KBM-7 (cell line): ENCODE measurements around the gene NNMT.
A peak's percentile ranks its signal among the peaks of the same experiment; 100 is the strongest.

Source experiments
- DNase-seq: peaks from one replicate; pipeline ENCODE4 v3.0.0-alpha.2; 2015
- in situ Hi-C: fragments of 300-500 bp; cut with MboI; formaldehyde crosslinking; loops from 2 replicates; pipeline ENCODE4 v1.14.3; 2020; ENCODE audit warnings: low sequenced_read_pairs, low pct_unique_long_range_greater_than_20kb, mixed read lengths

The NNMT gene

DNA sequence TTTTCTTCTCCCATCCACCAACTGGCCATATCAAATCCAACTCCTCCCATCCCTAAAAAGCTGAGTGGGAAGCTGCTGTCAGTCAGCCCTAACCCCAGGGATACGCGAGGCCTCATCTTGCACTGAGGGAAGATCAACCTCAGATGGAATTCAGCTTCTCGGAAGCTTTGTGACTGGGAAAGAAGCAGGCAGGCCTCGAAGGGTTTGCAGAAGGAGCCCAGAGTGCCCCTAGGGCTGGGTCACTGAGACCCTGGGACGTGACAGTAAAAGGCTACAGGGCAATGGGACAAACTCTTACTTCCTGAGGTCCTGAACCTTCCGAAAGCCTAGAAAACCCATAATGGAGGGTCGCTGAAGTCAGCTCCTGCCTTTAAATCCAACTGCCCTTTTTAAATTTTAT lies 34.4 kb upstream of the NNMT start:
- DNase-seq = no peak
- in situ Hi-C loops = no loop called here

DNA sequence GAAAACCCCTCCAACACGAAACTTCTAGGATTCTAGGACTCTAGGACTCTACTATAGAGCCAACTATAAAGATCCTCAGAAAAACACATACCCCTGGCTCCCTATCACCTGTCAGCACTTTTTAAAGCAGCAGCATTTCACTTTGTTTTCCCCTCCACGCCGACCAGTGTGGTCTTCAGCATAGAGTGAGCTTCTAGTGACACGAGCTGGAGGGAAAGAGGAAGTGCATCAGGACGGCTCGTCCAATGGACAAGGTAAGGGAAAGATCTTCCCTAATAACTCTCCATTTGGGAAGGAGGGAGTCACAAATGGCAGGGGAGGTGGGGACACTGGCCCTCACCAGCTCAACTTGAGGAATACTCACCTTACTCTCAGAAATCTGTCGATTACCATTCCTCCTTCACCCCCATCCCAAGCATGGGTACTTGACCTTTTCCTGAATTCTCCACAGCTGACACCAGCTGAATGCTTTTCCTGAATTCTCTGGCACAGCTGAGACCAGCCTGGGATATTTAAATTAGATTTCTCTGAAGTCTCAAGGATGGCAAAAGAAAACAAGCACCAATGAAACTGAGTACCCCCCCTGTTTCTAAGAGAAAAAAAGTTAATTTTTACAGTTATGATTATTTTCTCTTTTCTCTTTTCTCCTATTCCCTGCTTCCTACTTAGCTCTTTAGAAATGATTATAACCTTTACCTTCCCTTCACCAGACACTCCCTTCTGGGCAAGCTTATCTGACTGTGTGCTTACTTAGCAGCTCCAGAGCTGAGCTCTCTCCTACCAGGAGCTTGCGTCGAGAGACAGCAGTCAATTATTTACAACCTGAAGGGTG lies 33.3 kb upstream of the NNMT start:
- peak; percentile 57 for DNase-seq
- in situ Hi-C loops = no loop called here

DNA sequence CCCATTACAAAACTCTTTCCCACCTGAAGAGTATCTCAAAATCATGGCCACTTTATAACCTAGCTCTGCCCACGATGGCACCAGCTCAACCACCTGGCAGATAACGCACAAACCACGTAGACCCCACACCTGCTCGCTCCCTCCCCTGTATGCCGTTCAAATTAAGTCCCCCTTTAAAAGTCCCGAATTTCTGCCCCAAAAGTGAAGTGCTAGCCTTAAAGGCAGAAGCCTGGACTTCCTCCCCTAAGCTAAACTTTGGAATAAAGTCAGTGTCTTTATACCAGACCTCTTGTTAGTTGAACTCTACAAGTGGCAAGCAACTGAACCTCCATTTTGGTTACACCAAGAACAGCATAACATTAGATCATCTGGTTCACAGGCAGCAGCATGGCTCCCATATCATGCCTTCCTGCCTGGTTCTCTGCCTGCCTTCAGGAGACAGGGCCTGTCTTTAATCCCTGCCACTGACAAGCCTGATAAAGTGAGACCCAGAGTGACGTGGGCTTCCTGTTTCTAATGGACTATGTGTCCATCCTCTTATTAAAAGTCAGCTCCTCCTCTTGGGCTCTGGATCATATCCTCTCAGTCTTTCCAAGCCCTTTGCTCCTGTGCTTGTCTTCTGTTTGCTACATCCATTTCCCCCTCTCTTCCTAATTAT lies 32.6 kb upstream of the NNMT start:
- in situ Hi-C loops = no loop called here
- DNase-seq = no peak

- DNase-seq = no peak
- in situ Hi-C loops = no loop called here
These were observed 31.8 kb upstream of the NNMT start for GRCh38 chr11:114264381-114264780.

DNA sequence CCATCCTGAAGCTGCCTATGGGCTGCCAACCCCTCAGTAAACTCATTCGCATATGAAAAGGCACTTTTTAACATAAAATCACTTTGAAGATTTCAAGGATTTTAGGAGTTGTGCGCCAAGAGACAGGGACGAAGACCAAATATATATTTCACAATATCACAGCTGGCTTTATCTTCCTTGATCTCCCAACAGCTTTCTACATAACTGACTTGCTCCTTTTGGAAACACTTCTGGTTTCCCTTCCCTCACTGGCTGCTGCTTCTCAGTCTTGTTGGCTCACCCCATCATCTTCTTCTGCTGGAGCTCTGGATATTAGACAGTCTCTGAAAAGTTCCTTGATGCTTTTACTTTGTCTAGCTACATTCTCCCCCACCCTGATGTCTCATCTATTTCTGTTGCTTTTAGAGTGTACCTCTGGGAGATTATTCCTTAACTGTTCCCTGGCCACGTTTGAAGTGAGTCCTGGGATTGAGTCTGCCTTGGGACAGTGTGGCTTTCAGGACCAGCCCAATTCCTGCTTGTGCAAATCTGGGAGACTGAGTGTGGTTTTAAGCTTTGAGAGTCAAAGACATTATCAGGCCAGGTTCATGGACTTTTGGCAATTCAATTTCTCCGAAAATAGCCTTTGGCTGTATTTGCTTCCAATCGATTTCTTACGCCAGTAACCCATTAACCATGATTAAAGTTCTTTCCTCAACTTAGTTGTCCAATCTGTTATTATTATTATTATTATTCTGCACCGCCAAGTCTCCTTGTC lies 30.9 kb upstream of the NNMT start:
- no peak for DNase-seq
- in situ Hi-C loops = no loop called here

- DNase-seq = no peak
- in situ Hi-C loops = no loop called here
These were observed 26.7 kb upstream of the NNMT start for GRCh38 chr11:114269498-114269897.

DNA sequence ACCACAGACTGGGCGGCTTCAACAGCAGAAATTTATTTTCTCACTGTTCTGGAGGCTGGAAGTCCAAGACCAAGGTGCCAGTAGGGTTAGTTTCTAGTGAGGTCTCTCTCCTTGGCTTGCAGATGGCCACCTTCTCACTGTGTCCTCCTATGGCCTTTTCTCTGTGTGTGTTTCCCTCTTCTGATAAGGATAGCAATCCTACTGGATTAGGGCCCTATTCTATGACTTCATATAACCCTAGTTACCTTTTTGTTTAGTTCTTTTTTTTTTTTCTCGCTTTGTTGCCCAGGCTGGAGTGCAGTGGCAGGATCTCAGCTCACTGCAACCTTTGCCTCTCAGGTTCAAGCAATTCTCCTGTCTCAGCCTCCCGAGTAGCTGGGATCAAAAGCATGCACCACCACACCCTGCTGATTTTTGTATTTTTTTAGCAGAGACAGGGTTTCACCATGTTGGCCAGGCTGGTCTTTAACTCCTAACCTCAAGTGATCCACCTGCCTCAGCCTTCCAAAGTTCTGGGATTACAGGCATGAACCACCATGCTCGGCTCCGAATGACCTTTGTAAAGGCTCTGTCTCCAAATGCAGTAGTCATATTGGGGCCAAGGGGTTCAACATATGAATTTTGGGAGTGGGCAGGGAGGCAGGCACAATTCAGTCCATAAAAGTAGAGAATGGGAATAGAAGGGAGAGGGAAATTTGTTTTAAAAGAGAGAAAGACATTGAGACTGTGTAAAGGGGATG lies 25.5 kb upstream of the NNMT start:
- no peak for DNase-seq
- in situ Hi-C loops = no loop called here

DNA sequence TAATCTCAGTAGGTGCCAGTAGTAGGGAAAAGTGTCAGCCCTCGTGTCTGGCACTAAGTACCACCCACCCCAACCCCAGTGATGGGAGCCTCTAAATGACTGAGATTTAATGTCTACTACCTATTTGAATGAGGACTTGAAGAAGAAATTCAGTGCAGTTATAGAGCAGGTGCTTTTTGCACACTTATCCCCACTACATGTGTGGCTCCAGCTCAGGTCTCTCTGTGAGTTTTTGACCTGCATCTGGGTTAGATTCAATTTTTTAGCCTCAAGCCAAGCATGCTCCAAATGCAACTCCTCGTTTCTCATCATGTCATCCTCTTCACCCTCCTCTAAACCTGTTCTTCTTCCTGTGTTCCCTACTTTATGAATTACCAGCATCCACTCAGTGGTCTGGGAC lies 24.9 kb upstream of the NNMT start:
- DNase-seq = no peak
- in situ Hi-C loops = no loop called here

GRCh38 chr11:114272311-114272710 lies 23.9 kb upstream of the NNMT start:
- in situ Hi-C loops = no loop called here
- DNase-seq = no peak

GRCh38 chr11:114273071-114273470 lies 23.1 kb upstream of the NNMT start:
- no peak for DNase-seq
- in situ Hi-C loops = no loop called here

GRCh38 chr11:114273890-114274635 lies 22.1 kb upstream of the NNMT start:
- DNase-seq = no peak
- in situ Hi-C loops = no loop called here

- in situ Hi-C loops = no loop called here
- DNase-seq = no peak
These were observed 21.6 kb upstream of the NNMT start for GRCh38 chr11:114274637-114275036.

- in situ Hi-C loops = no loop called here
- DNase-seq = no peak
These were observed 20.9 kb upstream of the NNMT start for GRCh38 chr11:114275280-114275679.

DNA sequence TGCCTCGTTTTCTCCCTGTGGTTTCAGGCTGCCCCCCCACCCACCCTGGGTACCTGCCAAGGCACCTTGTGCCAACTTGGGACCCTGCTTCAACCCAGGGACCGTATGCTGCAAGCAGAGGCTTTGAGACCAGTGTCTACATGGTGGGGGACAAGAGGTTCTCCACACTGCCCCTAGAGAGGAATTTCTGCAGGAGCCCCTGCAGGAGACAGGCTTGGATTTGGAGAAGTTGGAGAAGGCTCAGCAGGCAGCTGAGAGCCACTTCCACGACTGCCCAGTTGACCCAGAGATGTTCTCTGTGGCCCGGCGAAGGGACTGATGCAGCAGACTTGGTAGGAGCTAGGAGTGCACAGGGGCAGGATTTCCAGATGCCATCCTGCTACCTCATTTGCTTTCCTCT lies 20.1 kb upstream of the NNMT start:
- DNase-seq = no peak
- in situ Hi-C loops = no loop called here

- in situ Hi-C loops = no loop called here
- no peak for DNase-seq
These were observed 18.4 kb upstream of the NNMT start for GRCh38 chr11:114277637-114278341.

DNA sequence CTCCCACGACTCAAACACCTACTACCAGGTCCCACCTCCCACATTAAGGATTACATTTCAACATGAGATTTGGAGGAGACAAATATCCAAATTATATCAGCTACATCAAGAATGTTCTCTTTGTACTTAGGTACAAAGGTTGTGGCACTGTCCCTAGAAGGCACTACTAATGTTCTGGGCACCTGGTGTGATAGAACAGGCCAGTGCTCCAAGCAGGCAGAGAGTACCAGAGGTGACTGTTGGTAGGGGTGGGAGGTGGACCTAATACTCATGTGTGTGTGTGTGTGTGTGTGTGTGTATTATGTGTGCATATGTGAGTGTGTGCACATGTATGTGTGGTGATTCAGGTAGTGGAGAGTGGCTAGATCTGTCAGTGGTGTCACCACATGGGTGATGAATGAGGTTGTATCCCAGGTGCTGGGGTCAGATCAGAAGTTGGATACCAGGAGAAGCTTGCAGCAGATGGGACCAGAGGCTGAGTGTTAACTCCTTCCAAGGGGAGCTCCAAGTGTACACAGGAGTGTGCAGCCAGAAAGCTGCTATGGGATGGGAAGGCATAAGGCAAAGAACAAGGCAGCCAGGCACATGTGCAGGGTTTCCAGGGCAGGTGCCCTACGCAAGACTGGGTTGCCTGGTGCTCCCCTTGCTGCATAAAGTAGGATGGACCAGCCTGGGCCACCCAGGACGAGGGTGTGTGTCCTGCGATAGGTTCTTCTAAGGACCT lies 17.7 kb upstream of the NNMT start:
- no peak for DNase-seq
- in situ Hi-C loops = no loop called here

DNA sequence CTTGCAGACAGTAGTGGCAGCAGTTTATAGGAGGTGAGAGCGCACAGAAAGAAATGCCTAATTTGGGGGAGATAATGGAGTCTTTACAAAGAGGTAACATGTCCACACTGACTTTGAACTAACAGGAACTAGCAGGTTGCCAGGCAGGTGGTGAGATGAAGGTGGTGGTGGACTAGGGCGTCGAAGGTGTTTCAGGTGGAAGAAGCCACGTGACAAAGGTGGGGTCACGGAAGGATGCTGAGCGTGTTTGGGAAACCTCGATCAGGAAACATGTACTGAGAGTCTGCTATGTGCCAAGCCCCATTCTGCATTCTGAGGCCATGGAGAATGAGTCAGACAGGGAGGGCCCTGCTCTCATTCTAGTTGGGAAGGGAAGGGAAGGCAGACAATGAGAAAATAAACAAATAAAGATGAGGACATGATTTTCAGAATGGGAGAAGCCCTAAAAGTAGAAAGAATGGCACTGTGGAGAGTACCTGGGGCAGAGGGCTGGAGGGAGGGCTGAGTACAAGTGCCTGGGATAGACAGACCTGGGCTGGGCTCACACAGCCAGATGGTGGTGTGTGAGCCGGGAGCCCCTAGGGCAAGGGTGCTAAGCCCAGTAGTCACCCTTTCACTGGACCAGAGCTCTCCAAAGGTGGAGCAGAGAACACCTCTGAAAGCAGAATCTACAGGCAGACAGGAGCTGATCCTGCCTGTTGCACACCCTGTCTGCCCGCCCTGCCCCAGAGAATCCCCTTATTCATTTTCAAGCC lies 16.2 kb upstream of the NNMT start:
- in situ Hi-C loops = no loop called here

More for the DNA sequence above, 16.2 kb upstream of the NNMT start:
- no peak for DNase-seq
